Endodermal cell (in vitro differentiated cells): ENCODE measurements around the gene MB21D2. TPM values are rescaled to one million over a fixed set of nuclear protein-coding genes. Genes with fewer than 3 reads are reported as not detected.

ENCODE experiments used
- DNase-seq: peaks from one replicate; pipeline ENCODE4 v3.0.0-alpha.2; 2017
- H3K27ac ChIP-seq: 2 replicates; pipeline ENCODE4 v1.5.1; 2013; ENCODE audit warnings: mild to moderate bottlenecking, low read depth, low read length, moderate library complexity
- H3K27me3 ChIP-seq: 2 replicates; pipeline ENCODE4 v1.6.1; 2013; ENCODE audit warnings: mild to moderate bottlenecking, low read length, moderate library complexity; ENCODE audit not compliant: insufficient read depth, control insufficient read depth, poor library complexity, severe bottlenecking
- H3K36me3 ChIP-seq: 2 replicates; pipeline ENCODE4 v1.7.0; 2013; ENCODE audit warnings: mild to moderate bottlenecking, low read length, moderate library complexity; ENCODE audit not compliant: control insufficient read depth, insufficient read depth
- H3K4me1 ChIP-seq: one replicate; pipeline ENCODE4 v1.7.0; 2013; ENCODE audit warnings: low read length; ENCODE audit not compliant: control insufficient read depth, insufficient read depth
- H3K4me3 ChIP-seq: 2 replicates; pipeline ENCODE4 v1.5.1; 2013; ENCODE audit warnings: mild to moderate bottlenecking, low read length, moderate library complexity
- H3K9ac ChIP-seq: 2 replicates; pipeline ENCODE4 v1.6.1; 2013; ENCODE audit warnings: mild to moderate bottlenecking, low read length, moderate library complexity; ENCODE audit not compliant: poor library complexity, severe bottlenecking; ENCODE audit errors: extremely low read depth
- H3K9me3 ChIP-seq: 2 replicates; pipeline ENCODE4 v1.6.1; 2013; ENCODE audit warnings: mild to moderate bottlenecking, low read length, moderate library complexity; ENCODE audit not compliant: control insufficient read depth
- H3K27ac Mint-ChIP-seq: 2 replicates; pipeline ENCODE4 v1.8.0; 2020; ENCODE audit warnings: mixed read lengths
- H3K27me3 Mint-ChIP-seq: 2 replicates; pipeline ENCODE4 v1.8.0; 2021; ENCODE audit warnings: mild to moderate bottlenecking, mixed read lengths; ENCODE audit not compliant: insufficient read depth
- H3K36me3 Mint-ChIP-seq: 2 replicates; pipeline ENCODE4 v1.8.0; 2020; ENCODE audit warnings: low read depth, mixed read lengths
- H3K4me1 Mint-ChIP-seq: 2 replicates; pipeline ENCODE4 v1.8.0; 2020; ENCODE audit warnings: mixed read lengths
- H3K4me3 Mint-ChIP-seq: 2 replicates; pipeline ENCODE4 v1.8.0; 2020; ENCODE audit warnings: mild to moderate bottlenecking, moderate library complexity, mixed read lengths
- H3K9me3 Mint-ChIP-seq: 2 replicates; pipeline ENCODE4 v1.8.0; 2020; ENCODE audit warnings: mild to moderate bottlenecking, mixed read lengths
- CTCF ChIP-seq: fragments of 200-600 bp; sonication (generic); conservative IDR thresholded peaks from 2 replicates; pipeline ENCODE4 v1.5.0; 2021; ENCODE audit warnings: antibody characterized with exemption, mild to moderate bottlenecking
- whole genome bisulfite sequencing, 2 experiments: methylation state at CpG; one replicate each; pipeline versions ENCODE4 v1.1.5 to v1.1.7; 2013; ENCODE audit warnings: missing lambda C conversion rate in 2 of 2, mixed read lengths in 1 of 2; ENCODE audit not compliant: insufficient coverage in 1 of 2, insufficient read length in 1 of 2; 5-methylcytosine and 5-hydroxymethylcytosine counted together
- total RNA-seq, 2 donors: library from RNA; stranded (reverse); fragmentation: NEBNext Ultra II Directional in 1 of 2; extraction: Animal tissue kit (Norgen Biotek cat#: 25700) in 1 of 2; gene quantifications; 2 replicates in 1 of 2; 3 replicates in 1 of 2; pipeline ENCODE4 v1.2.1, GENCODE V29; 2021

The MB21D2 gene
- total RNA-seq, 2 donors from 2014 or later = 5.7 to 6.9 TPM

- Histone ChIP-seq H3K9ac (no peak overlapping the region), H3K27ac (no peak overlapping the region), H3K4me1 (peaks cover 12% of the 10 kb centered on the region), H3K4me3 (no peak overlapping the region), H3K27me3 (no peaks in the 10 kb centered on the region), H3K36me3 (no peaks in the 10 kb centered on the region), H3K9me3 (no peaks in the 10 kb centered on the region)
- Mint-ChIP-seq H3K4me3 (no peak overlapping the region), H3K9me3 (no peaks in the 10 kb centered on the region), H3K27me3 (no peaks in the 10 kb centered on the region), H3K4me1 (peaks cover 31% of the 10 kb centered on the region), H3K36me3 (no peaks in the 10 kb centered on the region), H3K27ac (no peak overlapping the region)
- DNase-seq = no peak
- no peak for TF ChIP-seq CTCF
These were observed 10.4 kb upstream of the MB21D2 start for GRCh38 chr3:192928016-192928415.

GRCh38 chr3:192927016-192927415, 9.4 kb upstream of the MB21D2 start:
- Mint-ChIP-seq H3K4me1 (peaks cover 37% of the 10 kb centered on the region), H3K9me3 (no peaks in the 10 kb centered on the region), H3K27me3 (no peaks in the 10 kb centered on the region), H3K27ac (no peak overlapping the region), H3K4me3 (no peak overlapping the region), H3K36me3 (no peaks in the 10 kb centered on the region)
- peaks cover 14% of the 10 kb centered on the region for H3K4me1 ChIP-seq
- no peak overlapping the region for H3K27ac ChIP-seq
- DNase-seq = no peak
- no peaks in the 10 kb centered on the region for H3K9me3 ChIP-seq
- no peaks in the 10 kb centered on the region for H3K36me3 ChIP-seq
- no peaks in the 10 kb centered on the region for H3K27me3 ChIP-seq
- WGBS, 2 experiments = 82 to 93% methylated on average over 2 to 3 of the region's 3 CpGs
- no peak for TF ChIP-seq CTCF
- H3K4me3 ChIP-seq = no peak overlapping the region
- no peak overlapping the region for H3K9ac ChIP-seq

GRCh38 chr3:192923731-192924130, 6.1 kb upstream of the MB21D2 start:
- Histone ChIP-seq H3K9ac (no peak overlapping the region), H3K27ac (no peak overlapping the region), H3K4me3 (no peak overlapping the region), H3K4me1 (peaks cover 9% of the 10 kb centered on the region), H3K36me3 (no peaks in the 10 kb centered on the region), H3K27me3 (no peaks in the 10 kb centered on the region), H3K9me3 (no peaks in the 10 kb centered on the region)
- H3K9me3 Mint-ChIP-seq = no peaks in the 10 kb centered on the region
- no peak for DNase-seq
- H3K4me3 Mint-ChIP-seq = no peak overlapping the region
- H3K27ac Mint-ChIP-seq = no peak overlapping the region
- TF ChIP-seq CTCF = no peak
- H3K36me3 Mint-ChIP-seq = no peaks in the 10 kb centered on the region
- H3K27me3 Mint-ChIP-seq = peaks cover 4% of the 10 kb centered on the region
- peaks cover 47% of the 10 kb centered on the region for H3K4me1 Mint-ChIP-seq
- WGBS, 2 experiments = 80 to 85% methylated on average over 2 of the region's 2 CpGs
